Osteoblast (primary cell): ENCODE measurements around the gene RAB12. TPM values are rescaled to one million over a fixed set of nuclear protein-coding genes. Genes with fewer than 3 reads are reported as not detected.

Experiments
- DNase-seq: peaks from one replicate; pipeline ENCODE4 v3.0.0; 2011; ENCODE audit warnings: low spot score, mixed read lengths; ENCODE audit not compliant: insufficient read length; ENCODE audit errors: missing footprints
- H2AFZ ChIP-seq: 2 replicates; pipeline ENCODE4 v1.6.0; 2011; ENCODE audit warnings: mild to moderate bottlenecking, low read length
- H3K27ac ChIP-seq: 2 replicates; pipeline ENCODE4 v1.5.1; 2011; ENCODE audit warnings: mild to moderate bottlenecking, low read depth, low read length, moderate library complexity
- H3K27me3 ChIP-seq: 2 replicates; pipeline ENCODE4 v1.6.0; 2012; ENCODE audit warnings: mild to moderate bottlenecking, control low read depth, inconsistent platforms, low read length, moderate library complexity; ENCODE audit not compliant: insufficient read depth
- H3K36me3 ChIP-seq: 2 replicates; pipeline ENCODE4 v1.5.1; 2011; ENCODE audit warnings: mild to moderate bottlenecking, low read length, control low read depth, moderate library complexity; ENCODE audit not compliant: insufficient read depth
- H3K4me1 ChIP-seq: 2 replicates; pipeline ENCODE4 v1.5.1; 2011; ENCODE audit warnings: mild to moderate bottlenecking, low read length, control low read depth, moderate library complexity; ENCODE audit not compliant: insufficient read depth
- H3K4me2 ChIP-seq: 2 replicates; pipeline ENCODE4 v1.6.0; 2011; ENCODE audit warnings: mild to moderate bottlenecking, low read length; ENCODE audit not compliant: insufficient read depth
- H3K4me3 ChIP-seq: fragments of 200-600 bp; sonication (generic); 3 replicates; pipeline ENCODE4 v1.5.1; 2012; ENCODE audit warnings: mild to moderate bottlenecking, low read length, inconsistent platforms; ENCODE audit not compliant: insufficient read depth
- H3K79me2 ChIP-seq: 2 replicates; pipeline ENCODE4 v1.6.0; 2012; ENCODE audit warnings: mild to moderate bottlenecking, low read length, control low read depth, inconsistent platforms; ENCODE audit not compliant: insufficient read depth
- H3K9me3 ChIP-seq: 2 replicates; pipeline ENCODE4 v1.5.1; 2011; ENCODE audit warnings: low read depth, low read length, control low read depth
- H4K20me1 ChIP-seq: 2 replicates; pipeline ENCODE4 v1.6.0; 2012; ENCODE audit warnings: mild to moderate bottlenecking, low read length, control low read depth; ENCODE audit not compliant: insufficient read depth
- CTCF ChIP-seq: IDR thresholded peaks from 2 replicates; pipeline ENCODE4 v1.5.1; 2011; ENCODE audit warnings: mild to moderate bottlenecking, low read depth, low read length, moderate library complexity; ENCODE audit errors: extremely low read depth
- total RNA-seq: library from RNA; depleted of rRNA; stranded (reverse); fragments of >200 nt; gene quantifications from 2 replicates; pipeline ENCODE4 v1.2.3, GENCODE V29; 2012

The RAB12 gene
- total RNA-seq, 1 donor, result 49.2 TPM

- Histone ChIP-seq H4K20me1 (peaks cover 30% of the 10 kb centered on the region), H3K4me1 (peaks cover 6% of the 10 kb centered on the region), H3K79me2 (peaks cover 93% of the 10 kb centered on the region), H2AFZ (no peak overlapping the region), H3K27ac (peak overlapping the region; percentile 22), H3K36me3 (peaks cover 20% of the 10 kb centered on the region), H3K9me3 (no peaks in the 10 kb centered on the region), H3K27me3 (no peaks in the 10 kb centered on the region), H3K4me2 (peak overlapping the region; percentile 42), H3K4me3 (no peak overlapping the region)
- DNase-seq, result no peak
- no peak for TF ChIP-seq CTCF
Measured at GRCh38 chr18:8623549-8624106, 14.4 kb downstream of the RAB12 start.

- H3K4me3 ChIP-seq, result no peak overlapping the region
- peaks cover 6% of the 10 kb centered on the region for H3K4me1 ChIP-seq
- H3K27ac ChIP-seq, result no peak overlapping the region
- DNase-seq, result no peak
- H3K36me3 ChIP-seq, result peaks cover 24% of the 10 kb centered on the region
- H4K20me1 ChIP-seq, result peaks cover 17% of the 10 kb centered on the region
- H3K9me3 ChIP-seq, result no peaks in the 10 kb centered on the region
- no peak for TF ChIP-seq CTCF
- peaks cover 90% of the 10 kb centered on the region for H3K79me2 ChIP-seq
- no peak overlapping the region for H3K4me2 ChIP-seq
- H2AFZ ChIP-seq, result no peak overlapping the region
- no peaks in the 10 kb centered on the region for H3K27me3 ChIP-seq
Measured at GRCh38 chr18:8625461-8626092, 16.3 kb downstream of the RAB12 start.

- Histone ChIP-seq H3K79me2 (peaks cover 90% of the 10 kb centered on the region), H3K36me3 (peaks cover 24% of the 10 kb centered on the region), H2AFZ (no peak overlapping the region), H4K20me1 (peaks cover 13% of the 10 kb centered on the region), H3K27me3 (no peaks in the 10 kb centered on the region), H3K4me3 (no peak overlapping the region), H3K4me2 (no peak overlapping the region), H3K4me1 (peaks cover 6% of the 10 kb centered on the region), H3K9me3 (no peaks in the 10 kb centered on the region), H3K27ac (no peak overlapping the region)
- DNase-seq, result no peak
- TF ChIP-seq CTCF, result no peak
Measured at GRCh38 chr18:8626414-8627106, 17.3 kb downstream of the RAB12 start.

GRCh38 chr18:8627107-8627472 lies 17.9 kb downstream of the RAB12 start:
- Histone ChIP-seq H3K4me3 (no peak overlapping the region), H3K27ac (no peak overlapping the region), H3K27me3 (no peaks in the 10 kb centered on the region), H3K4me1 (peaks cover 6% of the 10 kb centered on the region), H3K36me3 (peaks cover 24% of the 10 kb centered on the region), H3K9me3 (no peaks in the 10 kb centered on the region), H2AFZ (no peak overlapping the region), H4K20me1 (peaks cover 7% of the 10 kb centered on the region), H3K4me2 (no peak overlapping the region), H3K79me2 (peaks cover 84% of the 10 kb centered on the region)
- TF ChIP-seq CTCF, result no peak
- DNase-seq, result no peak
